ENCODE results near the gene LVRN. TPM values are rescaled to one million over a fixed set of nuclear protein-coding genes. Genes with fewer than 3 reads are reported as not detected.

Gene LVRN
- total RNA-seq, 1 donor from 2014 or later = not detected

GRCh38 chr5:115979201-115980041, 17.1 kb downstream of the LVRN start:
- Mint-ChIP-seq H3K27me3 (peaks cover 14% of the 10 kb centered on the region), H3K4me3 (no peak overlapping the region), H3K9me3 (peaks cover 4% of the 10 kb centered on the region), H3K27ac (no peak overlapping the region), H3K36me3 (ENCODE audit: low read depth) (no peaks in the 10 kb centered on the region), H3K4me1 (peaks cover 2% of the 10 kb centered on the region)
- DNase-seq = no peak
- intact Hi-C loops (cut with micrococcal nuclease) = no loop called here

- Mint-ChIP-seq H3K4me3 (no peak overlapping the region), H3K9me3 (peaks cover 4% of the 10 kb centered on the region), H3K4me1 (peaks cover 2% of the 10 kb centered on the region), H3K27ac (no peak overlapping the region), H3K27me3 (peaks cover 14% of the 10 kb centered on the region), H3K36me3 (ENCODE audit: low read depth) (no peaks in the 10 kb centered on the region)
- no peak for DNase-seq
- intact Hi-C loops (cut with micrococcal nuclease) = no loop called here
Observed at GRCh38 chr5:115983519-115983918, 21.2 kb downstream of the LVRN start.

GRCh38 chr5:115985802-115986757, 23.8 kb downstream of the LVRN start:
- no peaks in the 10 kb centered on the region for H3K9me3 Mint-ChIP-seq
- DNase-seq = no peak
- no peaks in the 10 kb centered on the region for H3K4me1 Mint-ChIP-seq
- H3K27me3 Mint-ChIP-seq = peaks cover 13% of the 10 kb centered on the region
- H3K27ac Mint-ChIP-seq = no peak overlapping the region
- H3K4me3 Mint-ChIP-seq = no peak overlapping the region
- intact Hi-C loops (cut with micrococcal nuclease) = no loop called here
- H3K36me3 Mint-ChIP-seq (ENCODE audit: low read depth) = no peaks in the 10 kb centered on the region

- H3K9me3 Mint-ChIP-seq = no peaks in the 10 kb centered on the region
- H3K27me3 Mint-ChIP-seq = peaks cover 17% of the 10 kb centered on the region
- H3K27ac Mint-ChIP-seq = no peak overlapping the region
- H3K4me3 Mint-ChIP-seq = no peak overlapping the region
- intact Hi-C loops (cut with micrococcal nuclease) = no loop called here
- DNase-seq = no peak
- no peaks in the 10 kb centered on the region for H3K36me3 Mint-ChIP-seq (ENCODE audit: low read depth)
- no peaks in the 10 kb centered on the region for H3K4me1 Mint-ChIP-seq
Observed at GRCh38 chr5:115988002-115988401, 25.7 kb downstream of the LVRN start.

- Mint-ChIP-seq H3K9me3 (no peaks in the 10 kb centered on the region), H3K4me3 (no peak overlapping the region), H3K27me3 (peaks cover 15% of the 10 kb centered on the region), H3K27ac (no peak overlapping the region), H3K4me1 (no peaks in the 10 kb centered on the region), H3K36me3 (ENCODE audit: low read depth) (no peaks in the 10 kb centered on the region)
- intact Hi-C loops (cut with micrococcal nuclease) = no loop called here
- DNase-seq = no peak
Observed at GRCh38 chr5:115992848-115993350, 30.6 kb downstream of the LVRN start.

GRCh38 chr5:115995351-115995750, 33.1 kb downstream of the LVRN start:
- Mint-ChIP-seq H3K4me3 (no peak overlapping the region), H3K36me3 (ENCODE audit: low read depth) (no peaks in the 10 kb centered on the region), H3K27ac (no peak overlapping the region), H3K4me1 (no peaks in the 10 kb centered on the region), H3K9me3 (no peaks in the 10 kb centered on the region), H3K27me3 (peaks cover 14% of the 10 kb centered on the region)
- intact Hi-C loops (cut with micrococcal nuclease) = no loop called here
- DNase-seq = no peak

GRCh38 chr5:116002116-116002906, 40.0 kb downstream of the LVRN start:
- Mint-ChIP-seq H3K27me3 (peaks cover 7% of the 10 kb centered on the region), H3K27ac (no peak overlapping the region), H3K4me3 (no peak overlapping the region), H3K4me1 (no peaks in the 10 kb centered on the region), H3K36me3 (ENCODE audit: low read depth) (no peaks in the 10 kb centered on the region), H3K9me3 (no peaks in the 10 kb centered on the region)
- no peak for DNase-seq
- intact Hi-C loops (cut with micrococcal nuclease) = no loop called here

- DNase-seq = no peak
- intact Hi-C loops (cut with micrococcal nuclease) = no loop called here
Observed at GRCh38 chr5:116004248-116004647, 42.0 kb downstream of the LVRN start.

GRCh38 chr5:116009806-116010205, 47.5 kb downstream of the LVRN start:
- H3K4me1 Mint-ChIP-seq = no peaks in the 10 kb centered on the region
- H3K4me3 Mint-ChIP-seq = no peak overlapping the region
- no peaks in the 10 kb centered on the region for H3K36me3 Mint-ChIP-seq (ENCODE audit: low read depth)
- H3K27ac Mint-ChIP-seq = no peak overlapping the region
- no peak for DNase-seq
- peaks cover 10% of the 10 kb centered on the region for H3K27me3 Mint-ChIP-seq
- intact Hi-C loops (cut with micrococcal nuclease) = no loop called here
- H3K9me3 Mint-ChIP-seq = no peaks in the 10 kb centered on the region

More at GRCh38 chr5:116004248-116004647, 42.0 kb downstream of the LVRN start:
- H3K27ac Mint-ChIP-seq = no peak overlapping the region
- no peaks in the 10 kb centered on the region for H3K9me3 Mint-ChIP-seq
- peaks cover 10% of the 10 kb centered on the region for H3K27me3 Mint-ChIP-seq
- H3K4me1 Mint-ChIP-seq = no peaks in the 10 kb centered on the region
- H3K4me3 Mint-ChIP-seq = no peak overlapping the region
- no peaks in the 10 kb centered on the region for H3K36me3 Mint-ChIP-seq (ENCODE audit: low read depth)

- DNase-seq = no peak
- Mint-ChIP-seq H3K4me1 (no peaks in the 10 kb centered on the region), H3K9me3 (no peaks in the 10 kb centered on the region), H3K27ac (no peak overlapping the region), H3K4me3 (no peak overlapping the region), H3K27me3 (peaks cover 10% of the 10 kb centered on the region), H3K36me3 (ENCODE audit: low read depth) (no peaks in the 10 kb centered on the region)
- intact Hi-C loops (cut with micrococcal nuclease) = no loop called here
Observed at GRCh38 chr5:116011046-116011445, 48.8 kb downstream of the LVRN start.

GRCh38 chr5:116013207-116013785, 51.0 kb downstream of the LVRN start:
- DNase-seq = no peak
- H3K9me3 Mint-ChIP-seq = no peaks in the 10 kb centered on the region
- no peak overlapping the region for H3K27ac Mint-ChIP-seq
- H3K36me3 Mint-ChIP-seq (ENCODE audit: low read depth) = no peaks in the 10 kb centered on the region
- intact Hi-C loops (cut with micrococcal nuclease) = no loop called here
- peaks cover 14% of the 10 kb centered on the region for H3K27me3 Mint-ChIP-seq
- no peak overlapping the region for H3K4me3 Mint-ChIP-seq
- H3K4me1 Mint-ChIP-seq = no peaks in the 10 kb centered on the region

- intact Hi-C loops (cut with micrococcal nuclease) = no loop called here
- peaks cover 11% of the 10 kb centered on the region for H3K27me3 Mint-ChIP-seq
- no peaks in the 10 kb centered on the region for H3K9me3 Mint-ChIP-seq
- no peak overlapping the region for H3K27ac Mint-ChIP-seq
- H3K36me3 Mint-ChIP-seq (ENCODE audit: low read depth) = no peaks in the 10 kb centered on the region
- no peak for DNase-seq
- no peaks in the 10 kb centered on the region for H3K4me1 Mint-ChIP-seq
- H3K4me3 Mint-ChIP-seq = no peak overlapping the region
Observed at GRCh38 chr5:116013936-116014335, 51.7 kb downstream of the LVRN start.

- Mint-ChIP-seq H3K9me3 (no peaks in the 10 kb centered on the region), H3K27me3 (peaks cover 8% of the 10 kb centered on the region), H3K4me3 (no peak overlapping the region), H3K27ac (no peak overlapping the region), H3K36me3 (ENCODE audit: low read depth) (no peaks in the 10 kb centered on the region), H3K4me1 (no peaks in the 10 kb centered on the region)
- DNase-seq = no peak
- intact Hi-C loops (cut with micrococcal nuclease) = no loop called here
Observed at GRCh38 chr5:116023619-116024018, 61.3 kb downstream of the LVRN start.
